Mucosa of descending colon (tissue), 3 donors: ENCODE results near the gene FBH1. TPM values are rescaled to one million over a fixed set of nuclear protein-coding genes. Genes with fewer than 3 reads are reported as not detected.

Experiments
- ATAC-seq: fragments of 200-7000 bp; cut with Tn5 transposase; one replicate; pipeline ENCODE4 v1.9.1; 2020; ENCODE audit warnings: mild to moderate bottlenecking, moderate library complexity
- DNase-seq, 3 donors: peaks; one replicate each; pipeline ENCODE4 v3.0.0-alpha.2; 2020
- H3K36me3 ChIP-seq: fragments of 200-600 bp; one replicate; pipeline ENCODE4 v1.8.0; 2021; ENCODE audit warnings: low read depth, mild to moderate bottlenecking
- H3K4me1 ChIP-seq: fragments of 200-600 bp; one replicate; pipeline ENCODE4 v1.8.0; 2021; ENCODE audit warnings: low read depth, mild to moderate bottlenecking
- H3K4me3 ChIP-seq: fragments of 200-600 bp; one replicate; pipeline ENCODE4 v1.8.0; 2021; ENCODE audit warnings: mild to moderate bottlenecking
- H3K9me3 ChIP-seq: fragments of 200-600 bp; one replicate; pipeline ENCODE4 v1.8.0; 2021; ENCODE audit warnings: mild to moderate bottlenecking
- intact Hi-C, 2 donors: fragments of 100-400 bp; cut with DNase I in 1 of 2; cut with micrococcal nuclease in 1 of 2; formaldehyde crosslinking; loops; one replicate each; pipeline versions ENCODE4 v1.11.0 to v1.11.1; 2022; cut with DNase I, micrococcal nuclease
- total RNA-seq, 3 donors: library from RNA; stranded (reverse); fragmentation: NEBNext Ultra II Directional in 2 of 3; extraction: Animal tissue kit (Norgen Biotek cat#: 25700) in 2 of 3; gene quantifications; one replicate each; pipeline versions ENCODE4 v1.2.1 to v1.2.4, GENCODE V29; 2021 to 2023
- TF ChIP-seq, protein P1 (sequence below): fragments of 200-600 bp; IDR thresholded peaks from one replicate; pipeline ENCODE4 v1.8.0; 2022; ENCODE audit warnings: antibody characterized with exemption, mild to moderate bottlenecking
- donor health status: DM: no; HTN: no; CAD: no; lungs with moderate emphysema.
- donor health status: DM: no; HTN: no; CAD: no.
- donor health status: DM: no; HTN: yes; CAD: no.

FBH1 gene
- total RNA-seq, 3 donors from 2014 or later: 74.1 to 109 (median 100) TPM

DNA sequence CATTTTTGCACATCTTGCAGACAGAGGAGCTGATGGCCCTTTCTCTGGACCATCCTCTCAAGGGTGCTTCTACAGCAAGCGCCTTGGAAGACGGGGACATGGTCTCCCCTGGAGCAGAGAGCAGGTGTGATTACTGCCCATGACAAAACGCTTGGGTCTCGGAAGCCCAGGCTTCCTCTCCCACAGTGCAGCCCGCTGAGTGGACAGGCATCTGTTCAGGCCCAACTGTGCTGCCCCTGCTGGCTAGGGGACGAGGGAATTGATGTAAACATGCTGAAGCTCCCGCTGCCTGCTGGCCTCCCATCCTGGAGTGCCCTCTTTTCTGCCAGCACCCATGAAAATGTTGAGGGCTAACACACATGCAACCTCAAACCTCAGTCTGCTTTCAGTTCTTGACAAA, 73.0 kb downstream of the FBH1 start:
- Histone ChIP-seq H3K9me3 (no peaks in the 10 kb centered on the region), H3K4me1 (peaks cover 10% of the 10 kb centered on the region), H3K4me3 (no peak overlapping the region), H3K36me3 (no peaks in the 10 kb centered on the region)
- DNase-seq: no peak
- TF ChIP-seq, protein P1, sequence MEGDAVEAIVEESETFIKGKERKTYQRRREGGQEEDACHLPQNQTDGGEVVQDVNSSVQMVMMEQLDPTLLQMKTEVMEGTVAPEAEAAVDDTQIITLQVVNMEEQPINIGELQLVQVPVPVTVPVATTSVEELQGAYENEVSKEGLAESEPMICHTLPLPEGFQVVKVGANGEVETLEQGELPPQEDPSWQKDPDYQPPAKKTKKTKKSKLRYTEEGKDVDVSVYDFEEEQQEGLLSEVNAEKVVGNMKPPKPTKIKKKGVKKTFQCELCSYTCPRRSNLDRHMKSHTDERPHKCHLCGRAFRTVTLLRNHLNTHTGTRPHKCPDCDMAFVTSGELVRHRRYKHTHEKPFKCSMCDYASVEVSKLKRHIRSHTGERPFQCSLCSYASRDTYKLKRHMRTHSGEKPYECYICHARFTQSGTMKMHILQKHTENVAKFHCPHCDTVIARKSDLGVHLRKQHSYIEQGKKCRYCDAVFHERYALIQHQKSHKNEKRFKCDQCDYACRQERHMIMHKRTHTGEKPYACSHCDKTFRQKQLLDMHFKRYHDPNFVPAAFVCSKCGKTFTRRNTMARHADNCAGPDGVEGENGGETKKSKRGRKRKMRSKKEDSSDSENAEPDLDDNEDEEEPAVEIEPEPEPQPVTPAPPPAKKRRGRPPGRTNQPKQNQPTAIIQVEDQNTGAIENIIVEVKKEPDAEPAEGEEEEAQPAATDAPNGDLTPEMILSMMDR: no peak
- ATAC-seq: no peak
- intact Hi-C loops: no loop called here

DNA sequence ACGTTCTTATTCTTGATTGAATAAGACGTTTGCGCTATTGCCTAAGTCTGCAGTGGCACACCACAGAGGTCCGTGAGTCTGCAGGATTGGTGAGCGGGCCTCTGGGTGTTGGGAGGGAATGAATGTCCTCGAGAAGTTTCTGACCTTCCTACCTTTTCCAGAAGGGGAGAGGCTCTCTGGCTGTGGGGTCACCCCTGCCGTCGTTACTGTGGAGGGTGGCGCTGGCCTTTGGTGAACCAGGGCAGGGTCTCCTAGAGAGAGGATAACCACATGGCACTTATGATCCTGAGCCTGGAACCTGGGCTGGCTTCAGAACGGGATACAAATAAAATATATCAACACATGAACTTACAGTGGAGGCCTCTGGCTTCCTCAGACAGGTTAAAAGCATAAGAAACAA, 73.5 kb downstream of the FBH1 start:
- ATAC-seq: no peak
- no peaks in the 10 kb centered on the region for H3K9me3 ChIP-seq
- peaks cover 10% of the 10 kb centered on the region for H3K4me1 ChIP-seq
- H3K36me3 ChIP-seq: no peaks in the 10 kb centered on the region
- TF ChIP-seq, protein P1: no peak
- intact Hi-C loops: no loop called here
- H3K4me3 ChIP-seq: no peak overlapping the region
- no peak for DNase-seq

DNA sequence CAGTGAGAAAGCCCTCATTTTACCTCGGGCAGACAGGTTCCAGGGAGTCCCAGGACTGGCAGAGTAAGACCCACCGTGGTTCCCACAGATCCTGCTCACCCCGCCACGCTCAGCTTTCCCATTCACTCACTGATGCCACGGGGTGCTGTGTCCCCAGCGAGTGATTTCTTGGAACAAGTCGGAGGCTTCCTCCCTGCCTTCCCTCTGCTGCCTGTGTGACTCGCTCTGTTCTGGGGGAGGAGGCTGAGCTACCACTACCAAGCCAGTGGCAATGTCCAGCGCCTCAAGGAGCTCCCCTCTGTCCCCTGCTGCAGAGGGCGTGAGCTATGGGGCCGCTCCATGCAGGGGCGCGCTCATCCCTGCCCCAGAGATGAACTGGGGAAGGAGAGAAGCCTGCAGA, 74.7 kb downstream of the FBH1 start:
- Histone ChIP-seq H3K4me1 (peaks cover 10% of the 10 kb centered on the region), H3K9me3 (no peaks in the 10 kb centered on the region), H3K36me3 (no peaks in the 10 kb centered on the region), H3K4me3 (no peak overlapping the region)
- DNase-seq (no peak), ATAC-seq (no peak)
- TF ChIP-seq, protein P1: no peak
- intact Hi-C loops: no loop called here

DNA sequence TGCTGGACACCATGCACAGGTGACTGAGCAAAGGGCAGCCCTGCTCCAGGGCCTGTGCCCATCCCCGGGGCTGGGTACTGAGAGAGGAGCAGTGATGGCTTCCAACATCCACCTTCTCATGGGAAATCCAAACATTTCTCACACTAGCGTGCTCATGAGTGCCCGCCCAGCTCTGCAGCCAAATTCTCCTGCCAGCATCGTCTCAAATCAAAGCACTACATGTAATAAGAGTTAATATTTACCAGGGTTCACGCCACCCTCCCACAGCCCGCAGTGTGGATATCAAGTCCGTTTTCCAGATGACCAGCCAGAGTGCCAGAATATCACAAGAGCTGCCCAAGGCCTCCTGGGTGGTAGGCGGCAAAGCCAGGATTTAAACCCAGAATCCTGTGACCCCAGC, 75.2 kb downstream of the FBH1 start:
- DNase-seq: peak in 1 of 3 donors; percentile 40
- H3K36me3 ChIP-seq: no peaks in the 10 kb centered on the region
- peak; percentile 74 for ATAC-seq

DNA sequence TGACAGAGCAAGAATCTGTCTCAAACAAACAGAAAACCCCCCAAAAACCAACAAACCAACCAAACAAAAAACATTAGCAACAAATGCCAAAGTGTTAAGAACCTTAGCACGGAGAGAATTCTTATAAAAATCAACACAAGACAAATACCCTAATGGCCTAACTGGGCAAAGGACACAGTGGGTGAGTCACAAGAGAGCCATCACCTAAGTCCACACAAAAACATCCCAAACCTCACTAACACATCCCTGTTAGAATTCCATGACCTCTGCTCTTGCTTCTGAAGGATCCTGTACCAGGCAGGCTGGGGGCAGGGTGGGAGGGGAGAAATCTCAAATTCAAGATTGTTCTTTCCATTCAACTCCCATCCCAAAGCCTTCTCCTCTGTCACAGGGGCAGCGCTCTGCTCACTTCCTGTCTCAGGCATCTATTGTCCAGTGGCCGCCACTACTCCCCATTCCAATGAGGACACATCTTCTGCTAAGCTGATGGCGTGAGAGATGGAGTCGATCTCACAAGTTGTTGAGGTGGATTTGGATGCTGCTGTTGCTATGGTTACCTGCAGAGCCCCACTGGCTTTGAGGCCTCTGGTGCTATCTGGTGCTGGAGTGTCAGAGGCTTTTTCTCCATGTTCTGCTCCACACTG, 78.1 kb downstream of the FBH1 start:
- Histone ChIP-seq H3K4me3 (no peak overlapping the region), H3K4me1 (peaks cover 22% of the 10 kb centered on the region), H3K9me3 (no peaks in the 10 kb centered on the region), H3K36me3 (no peaks in the 10 kb centered on the region)
- ATAC-seq: no peak
- no peak for DNase-seq
- TF ChIP-seq, protein P1: no peak
- intact Hi-C loops: no loop called here

More for the DNA sequence above, 75.2 kb downstream of the FBH1 start:
- H3K4me3 ChIP-seq: no peak overlapping the region
- intact Hi-C loops: no loop called here
- TF ChIP-seq, protein P1: no peak
- H3K4me1 ChIP-seq: peaks cover 10% of the 10 kb centered on the region
- no peaks in the 10 kb centered on the region for H3K9me3 ChIP-seq
